Stimulated activated CD8-positive, alpha-beta memory T cell treated with anti-CD3 and anti-CD28 coated beads, Interleukin-15, amount 100 ng/mL, for 24 hours (primary cell): ENCODE data around the gene SLC6A3.

ENCODE experiments used
- DNase-seq: peaks from one replicate; pipeline ENCODE4 v3.0.0-alpha.2; 2020; ENCODE audit warnings: low read depth

Gene SLC6A3

DNA sequence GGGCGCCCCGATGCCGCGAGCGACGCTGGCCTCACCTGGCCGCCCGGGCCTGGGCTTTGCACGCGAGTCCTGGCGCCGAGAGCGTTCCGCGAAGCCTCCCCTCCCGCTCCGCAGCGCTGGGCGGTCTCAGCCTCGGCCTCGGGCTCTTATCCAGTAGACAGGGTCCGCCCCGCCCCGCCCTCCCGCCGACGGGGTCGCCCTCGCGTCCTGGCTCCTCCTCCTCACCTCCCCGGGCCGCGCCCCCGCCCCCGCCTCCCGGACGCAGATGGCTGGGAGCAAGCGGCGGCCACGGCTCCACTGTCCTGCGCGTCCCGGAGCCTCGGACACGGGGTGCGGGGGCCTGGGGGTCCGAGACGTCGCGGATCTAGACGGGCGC lies at the start of gene SLC6A3:
Gene SLC6A3 (minus strand): TSS at position 128 of the 376 bp plus-strand sequence. CDS start 2,243 bp downstream, outside the sequence.
- DNase-seq = no peak

DNA sequence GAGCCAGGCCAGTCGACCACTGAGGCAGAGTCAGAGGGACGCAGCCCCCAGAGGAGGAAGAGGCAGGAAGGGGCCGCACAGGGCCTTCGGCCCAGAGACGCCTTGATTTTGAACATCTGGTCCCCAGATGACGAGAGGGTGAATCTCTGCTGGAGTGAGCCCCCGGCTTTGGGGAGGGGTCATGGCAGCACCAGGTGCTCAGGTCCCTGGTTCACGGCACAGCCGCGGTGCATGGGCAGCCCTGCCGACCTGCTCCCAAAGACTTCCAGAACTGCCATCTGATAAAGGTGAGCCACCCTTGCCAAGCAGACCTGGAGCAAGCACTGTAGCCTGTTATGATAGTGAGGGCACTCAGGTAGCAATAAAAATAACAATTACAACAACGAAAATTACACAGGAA lies 48.7 kb upstream of the SLC6A3 start:
- no peak for DNase-seq

DNA sequence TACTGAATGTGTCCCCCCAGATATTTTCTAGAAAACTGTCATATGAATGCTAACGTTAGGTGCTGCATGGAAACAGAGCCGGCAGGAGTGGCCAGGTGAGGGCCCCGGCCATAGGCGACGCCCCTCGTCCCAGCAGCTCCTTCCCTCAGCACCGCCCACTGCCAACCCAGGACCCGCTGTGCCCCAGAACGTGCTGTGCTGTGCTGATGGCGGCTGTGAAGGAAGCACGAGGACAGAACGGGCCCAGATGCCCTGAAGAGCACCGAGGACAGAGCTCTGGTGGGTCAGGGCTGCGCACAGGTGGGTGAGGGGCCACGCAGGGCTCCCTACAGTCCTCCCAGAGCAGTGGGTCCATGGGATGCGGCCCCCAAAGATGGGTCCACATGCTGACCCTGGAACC lies 48.2 kb upstream of the SLC6A3 start:
- DNase-seq = no peak

DNA sequence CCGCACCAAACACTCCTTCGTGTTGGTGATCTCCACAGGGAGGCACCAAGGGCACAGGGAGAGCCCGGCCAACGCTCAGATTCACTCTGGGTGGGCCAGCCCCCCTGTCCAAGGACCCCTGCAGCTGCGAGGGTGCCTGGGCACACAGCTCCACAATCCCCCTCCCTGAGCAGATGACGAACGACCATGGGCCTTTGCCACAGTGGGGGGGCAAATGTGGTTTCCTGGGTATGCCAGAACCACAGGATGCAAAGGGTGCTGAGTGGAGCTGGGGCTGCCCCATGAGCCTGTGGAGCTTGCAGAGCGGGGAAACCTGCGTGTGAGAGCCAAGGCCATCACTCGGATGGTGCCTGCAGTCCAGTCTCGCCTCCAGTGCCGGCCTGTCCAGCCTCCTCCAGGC lies 47.5 kb upstream of the SLC6A3 start:
- no peak for DNase-seq

DNA sequence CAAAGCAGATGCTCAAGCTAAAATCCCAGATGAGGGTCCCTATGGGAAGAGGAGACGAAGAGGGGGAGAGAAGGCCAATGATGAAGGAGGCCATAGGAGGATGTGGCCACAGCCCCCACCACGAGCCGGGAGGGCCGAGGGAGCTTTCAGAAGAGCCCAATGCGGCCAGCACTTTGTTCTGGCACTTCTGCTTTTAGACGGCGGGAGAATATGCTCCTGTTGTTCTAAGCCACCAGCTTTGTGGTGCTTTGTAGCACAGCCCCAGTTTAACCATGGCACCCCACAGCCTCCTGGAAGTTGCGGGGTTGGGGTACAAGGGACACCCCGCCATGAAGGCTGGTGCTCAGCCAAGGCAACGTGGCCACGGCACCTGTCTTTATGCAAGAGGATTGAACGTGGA lies 45.1 kb upstream of the SLC6A3 start:
- no peak for DNase-seq

DNA sequence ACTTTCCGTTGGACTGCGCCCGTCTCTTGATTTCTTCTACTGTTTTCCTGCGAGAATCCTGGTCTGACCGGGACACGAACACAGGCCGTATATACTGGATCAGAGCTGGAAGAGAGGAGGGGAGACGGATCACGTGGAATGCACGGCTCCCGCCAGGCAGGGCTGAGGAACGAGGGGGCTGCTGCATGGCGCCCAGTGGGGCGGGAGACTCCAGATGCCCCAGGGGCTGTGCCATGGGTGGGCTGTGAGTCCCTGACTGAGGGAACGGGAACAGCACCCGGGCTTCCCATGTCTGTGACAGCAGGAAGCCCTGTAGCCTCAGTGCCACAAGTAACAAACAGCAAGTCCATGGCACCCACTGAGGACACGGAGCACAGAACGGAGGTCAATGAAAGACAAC lies 44.5 kb upstream of the SLC6A3 start:
- no peak for DNase-seq

DNA sequence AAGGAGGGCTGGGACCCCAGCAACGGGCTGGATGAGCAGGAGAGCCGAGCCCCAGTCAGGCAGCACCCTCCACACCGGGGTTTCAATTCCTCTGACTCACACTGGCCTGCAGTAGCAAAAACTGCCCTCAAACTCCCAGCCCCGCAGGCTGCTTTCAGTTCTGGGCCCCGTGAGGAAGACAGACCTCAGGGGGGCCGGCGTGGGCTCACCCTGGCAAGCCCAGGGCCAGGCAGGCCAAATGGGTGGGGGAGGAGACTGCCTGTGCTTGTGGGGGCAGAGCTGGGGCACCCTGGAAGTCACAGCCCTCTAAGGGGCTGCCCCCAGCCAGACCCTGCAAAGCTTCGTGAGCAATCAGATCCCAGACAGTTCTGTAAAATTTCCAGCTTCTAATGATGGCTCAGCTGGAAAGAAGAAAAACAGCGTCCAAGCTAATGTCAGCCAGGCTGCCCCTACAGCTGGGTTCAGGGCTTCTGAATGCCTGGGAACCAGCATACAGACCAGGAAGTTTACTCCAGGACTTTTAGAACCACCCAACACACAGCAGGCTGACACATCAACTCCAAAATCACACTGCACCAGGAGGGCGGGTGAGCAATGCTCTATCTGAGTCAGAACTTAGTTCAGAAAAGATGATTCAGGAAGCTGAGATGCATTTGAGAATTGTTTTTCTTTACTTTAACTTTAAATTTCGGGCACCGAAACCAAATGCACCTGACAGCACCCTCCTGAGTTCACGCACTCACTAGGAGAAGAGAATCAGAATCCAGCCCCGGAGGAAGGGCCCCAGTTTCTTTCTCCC lies 43.8 kb upstream of the SLC6A3 start:
- no peak for DNase-seq

DNA sequence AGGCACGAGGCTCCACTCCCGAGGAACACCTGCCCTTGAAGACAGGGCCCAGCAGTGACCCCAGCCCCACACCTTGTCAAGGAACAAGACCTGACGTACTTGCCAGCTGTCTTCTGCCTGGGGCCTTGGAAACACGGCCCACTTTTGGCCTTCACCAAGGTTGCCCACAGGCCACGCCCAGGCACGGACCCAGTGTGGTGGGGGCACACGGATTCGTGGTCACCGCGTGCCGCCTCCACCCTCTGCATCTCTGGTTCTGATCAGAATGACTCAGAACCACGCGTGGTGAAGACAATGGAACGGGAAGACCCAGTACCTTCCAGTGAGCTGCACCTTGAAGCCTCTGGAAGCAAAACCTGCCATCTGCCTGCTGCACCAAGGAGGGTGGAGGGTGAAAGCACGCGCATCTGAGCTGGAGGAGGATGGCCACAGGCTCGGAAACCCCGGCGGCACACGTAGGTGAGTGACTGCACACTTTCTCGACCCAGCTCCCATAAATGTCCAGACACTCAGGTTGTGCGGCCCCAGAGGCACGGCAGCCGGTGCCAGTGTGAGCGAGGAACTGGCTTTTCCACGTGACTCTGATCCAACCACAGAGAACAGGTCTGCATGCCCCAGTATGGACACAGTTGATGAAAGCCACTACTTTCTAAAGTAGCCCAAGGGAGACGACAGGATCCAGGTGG lies 42.0 kb upstream of the SLC6A3 start:
- no peak for DNase-seq

DNA sequence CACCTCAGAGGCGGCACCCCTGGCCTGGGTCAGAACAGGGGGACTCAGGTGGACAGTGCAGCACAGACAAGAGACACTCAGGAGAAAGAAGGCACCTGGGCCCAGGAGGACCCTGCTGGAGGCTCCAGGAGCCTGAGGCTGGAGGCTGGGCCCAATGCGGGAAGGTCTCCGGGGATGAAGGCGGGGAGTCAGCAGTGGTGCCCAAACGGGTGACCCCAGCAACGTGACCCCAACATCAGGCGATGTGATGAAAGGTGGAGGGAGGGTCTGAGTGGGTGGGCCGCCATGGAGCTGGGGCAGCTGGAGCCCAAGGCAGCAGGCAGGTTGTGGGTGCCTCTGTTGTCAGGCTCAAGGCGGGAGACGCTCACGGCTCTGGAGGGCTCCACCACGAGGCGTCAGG lies 41.0 kb upstream of the SLC6A3 start:
- DNase-seq = no peak

DNA sequence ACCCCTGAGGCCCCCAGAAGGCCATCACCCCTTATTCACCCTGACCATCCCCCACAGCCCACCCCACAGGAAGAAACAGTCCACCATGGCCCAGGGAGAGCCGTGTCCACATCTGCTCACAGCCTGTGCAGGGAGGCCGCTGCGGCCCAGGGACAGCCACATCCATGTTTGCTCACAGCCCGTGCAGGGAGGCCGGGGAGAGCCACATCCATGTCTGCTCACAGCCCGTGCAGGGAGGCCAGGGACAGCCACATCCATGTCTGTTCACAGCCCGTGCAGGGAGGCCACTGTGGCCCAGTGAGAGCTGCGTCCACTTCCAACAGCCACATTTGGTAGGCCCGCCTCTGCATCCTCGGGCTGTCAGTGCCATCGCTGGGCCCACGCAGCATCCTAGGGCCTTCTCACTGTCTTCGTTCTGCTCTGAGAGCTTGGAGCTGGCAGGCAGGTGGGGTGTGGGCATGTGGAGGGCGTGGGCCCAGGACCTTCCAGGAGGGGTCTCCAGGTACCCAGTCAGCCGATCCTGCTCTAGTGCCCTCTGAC lies 40.4 kb upstream of the SLC6A3 start:
- no peak for DNase-seq

DNA sequence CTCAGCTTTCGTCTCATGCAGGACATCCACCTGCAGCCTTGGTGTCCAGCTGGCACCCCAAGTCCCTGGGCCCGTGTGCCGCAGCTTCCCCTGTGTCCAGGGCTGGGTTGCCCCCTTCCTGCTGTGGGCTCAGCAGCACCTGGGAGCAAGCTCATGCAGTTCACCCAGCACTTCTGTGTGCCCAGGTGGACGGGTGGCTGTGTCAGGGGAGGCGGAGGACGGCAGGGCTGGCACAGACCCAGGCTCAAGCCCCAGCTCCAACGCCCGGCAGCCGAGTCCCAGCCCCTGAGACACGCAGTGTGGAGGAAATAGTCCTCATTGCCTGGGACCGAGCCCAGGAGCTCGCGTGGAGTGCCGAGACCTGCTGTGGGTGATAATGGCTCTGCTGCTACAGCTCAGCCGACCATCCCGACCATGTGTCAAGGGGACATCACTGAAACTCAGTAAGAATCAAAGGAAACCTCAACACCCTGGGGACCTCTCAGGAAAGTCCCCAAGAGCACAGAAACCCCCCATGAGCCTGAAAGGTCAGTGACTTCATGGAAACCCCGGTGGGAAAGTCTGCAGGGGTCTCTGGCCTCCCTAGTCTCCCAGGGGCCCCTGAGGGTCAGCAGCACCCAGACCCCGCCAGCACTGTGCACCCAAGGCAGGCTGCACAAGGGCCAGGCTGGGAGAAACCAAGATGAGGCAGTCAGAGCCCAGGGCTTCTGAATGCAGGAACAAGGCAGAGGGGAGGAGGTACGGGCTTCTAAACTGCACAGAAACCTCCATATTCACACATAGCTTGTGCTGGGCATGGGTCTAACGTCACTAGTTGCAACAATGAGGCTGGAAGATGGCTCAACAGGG lies 39.7 kb upstream of the SLC6A3 start:
- DNase-seq = no peak

DNA sequence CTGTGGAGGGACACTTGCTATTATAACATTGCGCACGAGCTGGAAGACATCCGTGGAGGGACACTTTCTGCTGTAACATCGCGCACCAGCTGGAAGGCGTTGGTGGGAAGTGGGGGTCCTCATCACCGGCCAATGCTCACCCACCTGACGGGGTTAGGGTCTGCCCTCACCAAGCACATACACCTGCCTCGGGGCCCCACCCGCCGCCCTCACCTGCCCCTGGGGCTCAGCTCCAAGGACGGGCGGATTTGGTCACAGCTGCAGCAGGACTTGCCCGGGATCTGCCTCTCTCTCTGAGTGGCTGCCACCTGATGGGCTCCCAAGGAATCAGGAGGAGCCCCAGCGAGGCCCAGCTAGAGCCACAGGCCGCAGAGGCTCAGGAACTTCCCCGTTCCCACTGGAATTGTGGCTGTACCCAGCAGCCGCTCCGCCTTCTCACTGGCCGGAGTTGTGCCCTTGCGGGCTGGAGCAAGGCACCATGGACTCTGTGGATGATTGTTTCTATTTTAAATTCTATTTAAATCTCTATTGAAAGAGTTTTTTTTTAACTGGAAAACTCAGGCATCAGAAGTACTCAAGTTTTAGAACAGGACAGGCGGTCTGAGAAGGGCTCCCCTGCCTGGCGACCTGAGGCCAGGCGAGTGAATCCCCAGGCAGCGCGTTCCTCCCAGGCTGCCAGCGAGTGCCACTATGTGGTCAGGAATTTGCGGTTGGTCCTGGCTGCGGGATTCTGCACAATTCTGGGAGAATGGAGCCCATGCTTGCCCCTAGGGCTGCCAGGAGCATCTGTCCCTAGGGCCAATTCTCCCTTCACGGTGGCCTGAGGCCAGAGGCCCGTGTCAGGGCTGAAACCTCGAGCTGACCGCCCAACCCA lies 38.9 kb upstream of the SLC6A3 start:
- DNase-seq = no peak

DNA sequence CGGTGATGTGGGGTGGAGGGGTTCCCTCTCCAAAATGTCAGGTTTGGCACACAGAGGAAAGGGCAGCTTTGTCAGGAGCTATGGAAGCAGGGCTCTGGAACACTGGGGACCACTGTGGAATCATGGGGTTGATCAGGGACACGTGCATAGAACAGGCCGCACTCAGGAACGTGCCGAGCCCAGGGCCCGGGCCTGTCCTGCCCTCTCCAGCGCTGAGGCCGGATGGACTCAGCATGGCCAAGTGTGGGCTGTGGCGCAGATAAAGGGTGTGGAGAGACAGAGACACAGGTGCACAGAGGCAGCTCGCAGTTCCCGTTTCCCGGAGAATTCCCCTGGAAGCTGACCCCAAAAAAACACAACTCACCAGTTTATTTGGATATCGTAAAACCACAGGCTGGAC lies 37.8 kb upstream of the SLC6A3 start:
- DNase-seq = no peak

DNA sequence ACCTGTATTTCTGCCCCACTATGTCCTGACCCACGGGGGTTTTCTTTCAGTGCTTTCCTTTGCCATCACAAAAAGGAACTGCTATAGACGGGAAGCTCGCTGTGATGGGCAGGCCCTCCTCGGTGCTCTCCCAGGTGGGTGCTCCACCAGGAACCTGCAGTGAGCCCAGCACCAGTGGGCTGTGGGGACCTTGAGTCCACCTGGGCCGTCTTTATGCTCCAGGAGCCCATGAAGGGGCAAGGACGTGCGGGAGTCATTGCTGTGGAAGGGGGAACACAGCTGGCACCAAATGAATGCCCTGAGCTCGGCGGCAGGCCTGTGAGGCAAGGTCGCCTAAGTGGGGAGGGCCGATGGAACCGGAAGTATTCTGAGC lies 36.7 kb upstream of the SLC6A3 start:
- no peak for DNase-seq

DNA sequence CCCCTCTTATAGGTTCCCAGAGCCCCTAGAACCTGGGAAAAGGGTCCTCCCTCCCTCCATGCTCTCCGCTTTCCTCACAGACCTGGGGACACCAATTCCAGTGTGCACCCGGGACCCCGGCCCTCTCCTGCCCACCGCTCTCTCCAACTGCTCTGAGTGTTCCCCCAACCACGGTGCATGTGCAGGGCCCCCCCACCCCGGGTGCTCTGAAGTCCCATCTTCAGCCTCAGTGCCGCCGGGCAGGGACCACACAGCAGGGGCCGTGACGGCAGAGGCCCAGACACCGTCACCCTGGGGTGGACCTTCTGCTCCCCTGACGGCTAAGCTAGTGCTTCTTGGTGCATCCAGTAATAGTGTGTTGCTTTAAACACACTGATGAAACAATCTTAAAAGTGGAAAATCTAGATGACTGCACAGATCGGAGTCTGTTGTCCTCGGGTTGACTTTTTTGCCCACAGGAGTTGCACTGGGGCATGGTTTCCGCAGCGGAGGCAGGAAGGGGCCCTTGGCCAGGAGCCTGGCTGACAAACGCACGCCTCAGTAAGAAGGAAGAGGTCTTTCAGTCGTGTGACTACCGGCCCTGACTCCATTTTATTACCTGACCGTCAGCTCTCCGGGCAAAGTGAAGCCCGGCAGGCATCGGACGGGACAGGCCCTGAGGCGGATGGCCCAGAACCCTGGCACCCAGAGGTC lies 36.2 kb upstream of the SLC6A3 start:
- no peak for DNase-seq

DNA sequence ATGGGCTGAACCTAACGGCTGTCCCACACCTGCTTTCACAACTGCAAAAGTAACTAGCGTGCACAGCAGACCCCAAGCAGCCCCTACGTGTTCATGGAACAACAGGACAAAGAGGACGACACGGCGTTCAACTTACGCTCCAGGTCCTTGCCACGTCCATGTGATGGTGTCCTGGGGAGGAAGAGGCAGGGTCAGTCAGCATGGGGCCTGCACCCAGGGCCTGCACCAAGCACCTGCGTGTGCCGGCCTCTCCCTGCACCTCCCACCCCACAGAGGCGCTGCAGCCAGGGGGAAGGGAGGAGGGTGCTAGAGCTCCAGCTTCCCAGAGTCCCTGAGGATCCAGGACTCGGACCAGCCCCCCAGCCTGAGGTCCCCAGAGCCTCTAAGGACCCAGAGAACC lies 35.6 kb upstream of the SLC6A3 start:
- DNase-seq = no peak

DNA sequence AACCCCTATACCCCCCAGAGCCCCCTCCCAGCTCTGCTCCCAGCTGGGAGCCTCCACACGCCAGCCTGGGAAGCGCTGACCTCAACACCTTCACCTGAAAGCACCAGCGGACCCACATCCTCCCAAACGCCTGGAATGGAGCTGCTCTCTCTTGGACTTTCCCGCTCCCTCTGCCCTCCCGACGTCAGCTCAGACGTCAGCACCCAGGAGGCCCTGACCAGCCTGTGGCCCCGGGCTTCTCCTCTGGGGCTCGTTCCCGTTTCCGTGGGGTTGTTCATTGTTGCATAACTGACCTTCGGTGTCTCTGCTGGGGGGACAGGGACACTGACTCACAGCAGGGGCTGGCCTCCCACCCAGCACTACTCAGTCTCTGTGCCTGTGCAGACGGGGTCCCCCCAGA lies 35.0 kb upstream of the SLC6A3 start:
- no peak for DNase-seq

DNA sequence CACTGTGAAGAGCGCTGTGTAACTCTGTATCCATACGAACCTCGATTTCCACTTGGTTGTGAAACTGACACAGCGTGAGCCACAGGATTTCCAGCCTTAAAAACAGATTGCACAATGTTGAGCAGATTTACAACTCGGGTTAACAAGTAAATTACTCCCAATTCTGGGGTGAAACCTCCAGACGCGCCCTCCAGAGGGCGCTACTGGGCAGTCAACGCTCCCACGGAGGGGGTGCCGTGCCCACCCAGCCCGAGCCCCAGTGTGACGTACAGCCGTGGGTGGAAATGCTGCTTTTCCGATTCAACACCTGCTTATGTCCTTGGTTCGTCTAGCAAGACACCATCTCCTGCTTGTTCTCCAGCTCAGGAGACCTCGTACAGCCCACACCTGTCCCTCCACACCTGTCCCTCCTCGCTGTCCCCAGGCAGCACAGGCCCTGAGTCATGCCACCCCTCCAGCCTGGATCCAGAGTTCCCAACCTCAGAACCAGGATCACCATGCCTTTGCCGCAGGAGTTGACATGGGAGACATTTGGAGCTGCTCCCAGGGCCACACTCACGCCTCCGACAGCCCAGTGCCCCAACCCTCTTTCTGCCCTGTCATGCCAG lies 34.4 kb upstream of the SLC6A3 start:
- no peak for DNase-seq

DNA sequence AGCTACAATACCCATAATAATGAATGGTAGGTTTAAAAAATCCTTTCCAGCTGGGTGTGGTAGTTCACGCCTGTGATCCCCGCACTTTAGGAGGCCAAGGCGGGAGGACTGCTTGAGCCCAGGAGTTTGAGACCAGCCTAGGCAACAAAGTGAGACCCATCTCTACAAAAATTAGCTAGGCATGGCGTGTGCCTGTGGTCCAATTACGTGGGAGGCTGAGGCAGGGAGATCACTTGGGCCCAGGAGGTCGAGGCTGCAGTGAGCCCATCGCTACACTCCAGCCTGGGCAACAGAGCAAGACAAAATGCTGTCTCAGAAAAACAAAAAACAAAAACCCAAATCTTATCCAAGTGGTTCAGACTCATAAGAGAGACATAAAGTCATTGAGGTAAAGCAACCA lies 33.8 kb upstream of the SLC6A3 start:
- no peak for DNase-seq

DNA sequence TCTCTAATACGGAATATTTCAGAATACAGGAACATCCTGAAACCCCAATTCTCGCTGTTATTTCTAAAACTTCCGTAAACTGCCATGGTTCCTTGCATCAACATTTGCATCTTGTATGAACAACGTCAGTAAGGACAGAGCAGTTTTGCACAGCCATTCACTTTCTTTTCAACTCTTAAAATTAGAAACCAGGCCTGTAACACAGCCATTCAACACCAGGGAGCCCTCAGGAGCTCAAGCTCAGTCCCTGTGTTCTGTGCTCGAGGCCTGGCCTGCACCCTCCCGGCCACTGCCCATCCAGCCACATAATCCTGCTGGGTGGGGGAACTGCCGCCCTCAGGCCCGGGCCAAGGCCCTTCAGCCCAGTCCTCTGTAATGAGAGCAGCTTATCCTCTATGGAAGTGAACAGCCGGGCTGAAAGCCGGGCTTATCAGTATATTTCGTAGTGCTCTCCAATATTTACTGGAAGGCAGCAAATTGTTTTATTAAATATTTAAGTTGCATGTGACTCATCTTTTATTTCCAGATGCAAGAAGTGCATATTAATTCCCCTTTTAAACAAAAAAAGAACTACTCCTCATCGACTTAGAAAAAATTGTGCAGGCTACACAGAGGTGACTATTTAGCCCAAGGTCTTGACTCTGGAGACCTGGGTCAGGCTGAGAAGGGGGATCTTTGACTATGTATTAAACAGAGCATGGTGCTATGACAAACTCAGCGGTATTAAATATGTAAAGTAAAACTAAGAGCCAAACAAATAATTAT lies 33.2 kb upstream of the SLC6A3 start:
- no peak for DNase-seq
